ENCODE results near the gene ARRB1.

Gene ARRB1

GRCh38 chr11:75301601-75302345 lies 49.7 kb downstream of the ARRB1 start:
- ChIA-PET CTCF (no interaction called here), POLR2A (no interaction called here)
- no peak for DNase-seq (ENCODE audit: extremely low spot score)
- TF ChIP-seq CTCF (IDR thresholded peaks at IDR 0.05; ENCODE audit: control extremely low read depth, extremely low read depth, low read depth, missing control alignments), result no peak

- no peak for DNase-seq (ENCODE audit: extremely low spot score)
- ChIA-PET POLR2A (no interaction called here), CTCF (no interaction called here)
- no peak for TF ChIP-seq CTCF (IDR thresholded peaks at IDR 0.05; ENCODE audit: control extremely low read depth, extremely low read depth, low read depth, missing control alignments)
These were observed 50.3 kb downstream of the ARRB1 start for GRCh38 chr11:75301131-75301530.

GRCh38 chr11:75298976-75299260 lies 52.5 kb downstream of the ARRB1 start:
- no peak for DNase-seq (ENCODE audit: extremely low spot score)
- POLR2A ChIA-PET, result no interaction called here
- CTCF ChIA-PET, result no interaction called here
- no peak for TF ChIP-seq CTCF (IDR thresholded peaks at IDR 0.05; ENCODE audit: control extremely low read depth, extremely low read depth, low read depth, missing control alignments)

GRCh38 chr11:75298191-75298975 lies 53.1 kb downstream of the ARRB1 start:
- CTCF ChIA-PET, result no interaction called here
- no peak for TF ChIP-seq CTCF (IDR thresholded peaks at IDR 0.05; ENCODE audit: control extremely low read depth, extremely low read depth, low read depth, missing control alignments)
- POLR2A ChIA-PET, result no interaction called here
- no peak for DNase-seq (ENCODE audit: extremely low spot score)

- TF ChIP-seq CTCF (IDR thresholded peaks at IDR 0.05; ENCODE audit: control extremely low read depth, extremely low read depth, low read depth, missing control alignments), result no peak
- CTCF ChIA-PET, result interaction anchor here (0.8 to 1.7 kb wide), 2 partner anchors 9 to 13 kb away, joined by 3 to 6 read pairs; no protein-coding TSS in a partner anchor
- POLR2A ChIA-PET, result no interaction called here
- no peak for DNase-seq (ENCODE audit: extremely low spot score)
These were observed 57.6 kb downstream of the ARRB1 start for GRCh38 chr11:75293903-75294302.

GRCh38 chr11:75292943-75293342 lies 58.5 kb downstream of the ARRB1 start:
- POLR2A ChIA-PET, result no interaction called here
- CTCF ChIA-PET, result interaction anchor here (1.0 to 1.7 kb wide), 3 partner anchors 12 to 91 kb away, joined by 4 to 6 read pairs (median 4); no protein-coding TSS in a partner anchor
- no peak for DNase-seq (ENCODE audit: extremely low spot score)
- TF ChIP-seq CTCF (IDR thresholded peaks at IDR 0.05; ENCODE audit: control extremely low read depth, extremely low read depth, low read depth, missing control alignments), result no peak
